Stimulated activated CD8-positive, alpha-beta memory T cell treated with anti-CD3 and anti-CD28 coated beads, Interleukin-15, amount 100 ng/mL, for 4 hours (primary cell): Measurements from ENCODE around the gene UBE2L5.

Experiments
- DNase-seq, 2 donors: peaks; one replicate each; pipeline ENCODE4 v3.0.0-alpha.2; 2020; ENCODE audit warnings: low read depth in 2 of 2

UBE2L5 gene

DNA sequence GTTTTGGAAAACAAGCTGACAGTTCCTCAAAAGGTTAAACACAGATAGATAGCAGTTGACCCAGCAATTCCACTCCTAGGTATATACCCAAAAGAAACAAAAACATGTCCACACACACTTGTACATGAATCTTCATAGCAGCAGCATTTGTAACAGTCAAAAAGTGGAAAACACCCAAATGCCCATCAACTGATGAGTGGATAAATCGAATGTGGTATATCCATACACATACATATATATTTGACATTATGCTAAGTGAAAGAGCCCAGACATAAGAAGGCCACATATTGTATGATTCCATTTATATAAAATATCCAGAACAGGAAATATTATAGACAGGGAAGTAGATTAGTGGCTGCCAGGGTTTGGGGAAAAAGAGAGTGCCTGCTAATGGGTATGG lies 51.4 kb downstream of the UBE2L5 start:
- DNase-seq: no peak

DNA sequence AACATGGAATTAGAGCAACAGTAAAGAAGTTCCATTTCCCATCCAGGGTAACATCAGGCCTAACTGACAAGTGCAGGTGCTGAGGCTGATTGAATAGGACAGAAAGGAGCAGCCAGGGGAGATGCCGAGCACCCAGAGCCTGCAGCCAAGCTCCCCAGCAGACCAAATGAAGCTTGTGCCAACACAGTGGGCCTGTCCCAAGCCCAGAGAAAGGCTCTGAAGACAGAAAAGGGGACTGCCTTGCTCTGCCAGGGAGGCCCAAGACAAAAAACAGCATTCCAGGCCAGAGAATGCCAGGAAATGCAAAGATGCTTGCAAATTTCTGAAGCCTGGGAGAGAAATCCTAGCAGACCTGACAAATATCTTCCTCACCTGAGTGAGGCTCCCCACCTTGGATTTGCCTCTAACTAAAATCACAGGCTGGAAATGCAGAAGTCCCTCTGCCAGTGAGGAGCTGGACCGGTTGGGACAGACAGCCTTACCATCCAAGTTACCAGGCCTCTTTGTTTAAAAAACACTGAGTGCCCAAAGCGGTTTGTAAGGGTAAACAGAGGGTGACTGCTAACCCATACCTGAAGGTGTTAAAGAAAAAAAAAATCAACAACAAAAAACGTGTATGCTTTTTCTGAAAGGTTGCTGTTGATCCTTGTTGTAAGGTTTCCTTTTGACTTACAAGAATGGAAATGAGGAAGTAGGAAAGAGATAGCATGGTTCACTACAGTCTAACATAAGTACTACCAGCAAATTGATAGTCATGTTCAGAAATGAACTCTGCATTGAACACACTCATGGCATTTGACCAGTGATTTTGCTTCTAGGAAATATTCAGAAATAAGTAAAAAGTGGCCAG lies 55.3 kb downstream of the UBE2L5 start:
- no peak for DNase-seq
